Endothelial cell of umbilical vein (primary cell): Measurements from ENCODE around the gene CAMTA2. TPM values are rescaled to one million over a fixed set of nuclear protein-coding genes. Genes with fewer than 3 reads are reported as not detected.

Source experiments
- BruUV-seq: library from RNA; stranded (reverse); fragments of 400-500 nt; replicated peaks from 2 replicates; lab custom pipeline; 2021; lab: Mats Ljungman, UMichigan
- CTCF ChIA-PET: fragments of 300-600, 350-600 bp; sonication (Branson Sonifier 250); formaldehyde crosslinking; loops from one replicate; lab custom pipeline; 2021; ENCODE audit warnings: antibody characterized with exemption, inconsistent platforms; lab: Charles Lee
- POLR2A ChIA-PET: fragments of 300-600, 350-600 bp; sonication (Branson Sonifier 250); formaldehyde crosslinking; loops from one replicate; lab custom pipeline; 2021; ENCODE audit warnings: antibody characterized with exemption, inconsistent platforms; lab: Charles Lee
- DNase-seq: peaks from one replicate; pipeline ENCODE4 v3.0.0-alpha.2; 2011; ENCODE audit warnings: low read depth, low spot score
- FAIRE-seq: peaks from 2 replicates; lab custom pipeline; 2011; peaks lifted over from hg19 to GRCh38; lab: Jason Lieb, UNC
- H2AFZ ChIP-seq: 2 replicates; pipeline ENCODE4 v1.6.0; 2012; ENCODE audit warnings: low read depth, low read length, control low read depth, inconsistent platforms
- H3K27ac ChIP-seq: 2 replicates; pipeline ENCODE4 v1.5.1; 2011; ENCODE audit warnings: low read depth, mild to moderate bottlenecking, control low read depth, low read length, moderate library complexity; ENCODE audit not compliant: insufficient read depth
- H3K27me3 ChIP-seq, 2 experiments: 2 replicates each; pipeline versions ENCODE4 v1.6.0 to v1.6.1; 2011; ENCODE audit warnings: low read length in 2 of 2, mixed read lengths in 1 of 2; ENCODE audit not compliant: control insufficient read depth in 2 of 2, insufficient read depth in 2 of 2
- H3K36me3 ChIP-seq, 2 experiments: 2 replicates in 1 of 2; 3 replicates in 1 of 2; pipeline ENCODE4 v1.5.1; 2011; ENCODE audit warnings: low read length in 2 of 2, mild to moderate bottlenecking in 1 of 2, moderate library complexity in 1 of 2; ENCODE audit not compliant: control insufficient read depth in 2 of 2, insufficient read depth in 2 of 2; ENCODE audit errors: extremely low read depth in 1 of 2
- H3K4me1 ChIP-seq: 3 replicates; pipeline ENCODE4 v1.5.1; 2011; ENCODE audit warnings: mild to moderate bottlenecking, low read length; ENCODE audit not compliant: control insufficient read depth, insufficient read depth; ENCODE audit errors: extremely low read depth
- H3K4me2 ChIP-seq: 2 replicates; pipeline ENCODE4 v1.6.1; 2011; ENCODE audit warnings: low read length, control low read depth, mixed read lengths; ENCODE audit not compliant: insufficient read depth
- H3K4me3 ChIP-seq, 3 experiments: fragments of 200-600 bp in 1 of 3; sonication (generic), shearing (Covaris generic) in 1 of 3; replicated peaks in 1 of 3; 2 replicates each; pipeline ENCODE4 v1.5.1; 2011 to 2016; ENCODE audit warnings: control low read depth in 3 of 3, low read length in 3 of 3, mild to moderate bottlenecking in 2 of 3, inconsistent platforms in 1 of 3, low read depth in 1 of 3, moderate library complexity in 1 of 3; ENCODE audit not compliant: insufficient read depth in 1 of 3
- H3K79me2 ChIP-seq: 2 replicates; pipeline ENCODE4 v1.6.0; 2012; ENCODE audit warnings: low read length, inconsistent platforms; ENCODE audit not compliant: control insufficient read depth, insufficient read depth
- H3K9ac ChIP-seq: replicated peaks from 2 replicates; pipeline ENCODE3; 2011; ENCODE audit warnings: low read length, control low read depth; ENCODE audit not compliant: insufficient read depth; ENCODE audit errors: extremely low read depth
- H3K9me1 ChIP-seq: replicated peaks from 3 replicates; pipeline ENCODE4 v1.6.0; 2011; ENCODE audit warnings: mild to moderate bottlenecking, low read length; ENCODE audit not compliant: control insufficient read depth, insufficient read depth; ENCODE audit errors: extremely low read depth
- H3K9me3 ChIP-seq: replicated peaks from 2 replicates; pipeline ENCODE4 v1.5.1; 2012; ENCODE audit warnings: low read length, inconsistent platforms; ENCODE audit not compliant: control insufficient read depth, insufficient read depth
- H4K20me1 ChIP-seq: replicated peaks from 2 replicates; pipeline ENCODE3; 2011; ENCODE audit warnings: mild to moderate bottlenecking, low read length; ENCODE audit not compliant: control insufficient read depth, insufficient read depth; ENCODE audit errors: extremely low read depth
- CTCF ChIP-seq, 2 donors: IDR thresholded peaks; 1 replicate in 1 of 2; 2 replicates in 1 of 2; pipeline ENCODE4 v1.5.1; 2011; ENCODE audit warnings: low read length in 2 of 2, mild to moderate bottlenecking in 2 of 2, moderate library complexity in 2 of 2, control low read depth in 1 of 2, inconsistent platforms in 1 of 2, low read depth in 1 of 2; ENCODE audit not compliant: insufficient read depth in 1 of 2; ENCODE audit errors: extremely low read depth in 1 of 2
- EZH2 ChIP-seq: IDR thresholded peaks from 2 replicates; pipeline ENCODE4 v1.6.1; 2012; ENCODE audit warnings: borderline replicate concordance, low read depth, mild to moderate bottlenecking, moderate library complexity, low read length, inconsistent platforms; ENCODE audit not compliant: severe bottlenecking
- FOS ChIP-seq: IDR thresholded peaks from 2 replicates; pipeline ENCODE4 v1.6.1; 2011; ENCODE audit warnings: mild to moderate bottlenecking, low read length, moderate library complexity, borderline replicate concordance; ENCODE audit not compliant: insufficient read depth
- GATA2 ChIP-seq: IDR thresholded peaks from 2 replicates; pipeline ENCODE4 v1.7.0; 2011; ENCODE audit warnings: low read depth, mild to moderate bottlenecking, moderate library complexity, mixed read lengths, low read length; ENCODE audit not compliant: insufficient read length, insufficient read depth
- JUN ChIP-seq: IDR thresholded peaks from 2 replicates; pipeline ENCODE4 v1.6.1; 2011; ENCODE audit warnings: borderline replicate concordance, low read depth; ENCODE audit not compliant: insufficient read length, insufficient read depth
- MAX ChIP-seq: IDR thresholded peaks from 2 replicates; pipeline ENCODE4 v1.6.1; 2011; ENCODE audit not compliant: insufficient read depth, insufficient read length
- MYC ChIP-seq: IDR thresholded peaks from one replicate; pipeline ENCODE4 v1.6.1; 2011; ENCODE audit warnings: mild to moderate bottlenecking, low read depth, low read length
- POLR2A ChIP-seq: IDR thresholded peaks from 2 replicates; pipeline ENCODE4 v1.6.1; 2012; ENCODE audit warnings: low read depth, mild to moderate bottlenecking, control low read depth, low read length
- POLR2AphosphoS5 ChIP-seq: IDR thresholded peaks from 2 replicates; pipeline ENCODE4 v1.6.1; 2012; ENCODE audit warnings: low read depth, mild to moderate bottlenecking, control low read depth, low read length, moderate library complexity; ENCODE audit not compliant: insufficient read depth
- dilution Hi-C: fragments of 300-500 bp; cut with MboI; formaldehyde crosslinking; loops from one replicate; pipeline ENCODE4 v1.15.0; 2019; ENCODE audit warnings: low sequenced_read_pairs; ENCODE audit not compliant: extremely low pct_ligation_motif_present
- intact Hi-C: fragments of 100-400 bp; cut with micrococcal nuclease; formaldehyde crosslinking; loops from one replicate; pipeline ENCODE4 v1.10.0; 2022
- microRNA-seq: library from miRNA; unstranded; fragments of <30 nt; microRNA quantifications from one replicate; pipeline ENCODE4 v1.2.0, GENCODE V29; 2021; ENCODE audit warnings: borderline number of aligned reads, borderline replicate concordance
- polyA plus RNA-seq, 4 experiments: library from polyadenylated mRNA; depleted of rRNA in 3 of 4; stranded (reverse) in 3 of 4; unstranded in 1 of 4; fragments of >200 nt; gene quantifications; 2 replicates each; pipeline versions ENCODE4 v1.2.1 to v1.2.3, GENCODE V29; 2011 to 2012; ENCODE audit warnings: missing spikeins in 1 of 4
- small RNA-seq: library from RNA; depleted of rRNA; stranded (forward); fragments of <200 nt; gene quantifications from one replicate; pipeline ENCODE3, GENCODE V24; 2012; ENCODE audit warnings: low replicate concordance, low read depth; ENCODE audit not compliant: insufficient read depth, insufficient read length
- total RNA-seq: library from RNA; stranded (reverse); gene quantifications from 2 replicates; pipeline ENCODE4 v1.2.3, GENCODE V29; 2021

Gene CAMTA2
- total and polyA plus RNA-seq, 2 donors (not counting 3 experiments of a cell fraction or from before 2014, with no cell fraction given) = 33.8 to 51.0 TPM

GRCh38 chr17:4919511-4920047, 67.9 kb downstream of the CAMTA2 start:
- H3K4me2 ChIP-seq = no peak overlapping the region
- no peaks in the 10 kb centered on the region for H3K9me1 ChIP-seq
- FAIRE-seq (no peak), DNase-seq (no peak)
- intact Hi-C loops = no loop called here
- H4K20me1 ChIP-seq = no peaks in the 10 kb centered on the region
- no peak overlapping the region for H3K9ac ChIP-seq
- H3K36me3 ChIP-seq = no peaks in the 10 kb centered on the region
- BruUV-seq = no TSS peak
- H3K4me3 ChIP-seq = no peak overlapping the region
- H3K4me1 ChIP-seq = no peaks in the 10 kb centered on the region
- H3K27ac ChIP-seq = no peak overlapping the region
- ChIA-PET POLR2A (no interaction called here), CTCF (interaction anchor here (0.8 to 4.3 kb wide), 3 partner anchors 9 to 126 kb away, joined by 3 to 24 read pairs (median 6); no protein-coding TSS in a partner anchor)
- H2AFZ ChIP-seq = no peak overlapping the region
- no peaks in the 10 kb centered on the region for H3K27me3 ChIP-seq
- dilution Hi-C loops = no loop called here
- TF ChIP-seq MYC (no peak), POLR2AphosphoS5 (no peak), CTCF (IDR thresholded peaks at IDR 0.05; ENCODE audit: extremely low read depth in 1 of 2, insufficient read depth in 1 of 2, low read depth in 1 of 2, low read length in 2 of 2) (no peak), FOS (no peak), JUN (no peak), POLR2A (no peak), GATA2 (no peak), MAX (no peak), EZH2 (no peak)
- no peaks in the 10 kb centered on the region for H3K9me3 ChIP-seq
- H3K79me2 ChIP-seq = no peaks in the 10 kb centered on the region

Small RNA genes within 50 kb of the gene (microRNA-seq; reads per million reads assigned to microRNA genes)
- gene MIR6864 = not detected
- not detected for gene MIR6865

Small RNA genes within 50 kb of the gene (small RNA-seq; reads per million reads assigned to genes)
- gene MIR6864 = not detected
- not detected for gene MIR6865

Other genes starting within 250 kb of the CAMTA2 start
- gene ZMYND15, start 247.8 kb downstream of the CAMTA2 start, total RNA-seq = 0.44 TPM in 1 of 2 replicates, not detected in the other
- 0.12 and 0.18 TPM in 2 replicates for gene ZMYND15, start 247.8 kb downstream of the CAMTA2 start, polyA plus RNA-seq
- 4.8 and 5.4 TPM in 2 replicates for gene CXCL16, start 247.7 kb downstream of the CAMTA2 start, total RNA-seq
- 6.1 and 7.3 TPM in 2 replicates for gene CXCL16, start 247.7 kb downstream of the CAMTA2 start, polyA plus RNA-seq
- not detected in 2 replicates for gene TM4SF5, start 215.8 kb downstream of the CAMTA2 start, total RNA-seq
- gene TM4SF5, start 215.8 kb downstream of the CAMTA2 start, polyA plus RNA-seq = not detected in 2 replicates
- gene VMO1, start 201.3 kb downstream of the CAMTA2 start, total RNA-seq = not detected in 2 replicates
- gene VMO1, start 201.3 kb downstream of the CAMTA2 start, polyA plus RNA-seq = 0.23 and 0.27 TPM in 2 replicates
- not detected in 2 replicates for gene GLTPD2, start 198.7 kb downstream of the CAMTA2 start, total RNA-seq
- not detected in 2 replicates for gene GLTPD2, start 198.7 kb downstream of the CAMTA2 start, polyA plus RNA-seq
- gene PSMB6, start 191.5 kb downstream of the CAMTA2 start, total RNA-seq = 203 and 214 TPM in 2 replicates
- gene PSMB6, start 191.5 kb downstream of the CAMTA2 start, polyA plus RNA-seq = 598 and 599 TPM in 2 replicates
- gene PLD2, start 180.5 kb downstream of the CAMTA2 start, total RNA-seq = 52.3 and 58.7 TPM in 2 replicates
- 53.6 and 54.7 TPM in 2 replicates for gene PLD2, start 180.5 kb downstream of the CAMTA2 start, polyA plus RNA-seq
- gene MINK1, start 154.3 kb downstream of the CAMTA2 start, total RNA-seq = 87.5 and 89.4 TPM in 2 replicates
- 46.8 and 53.6 TPM in 2 replicates for gene MINK1, start 154.3 kb downstream of the CAMTA2 start, polyA plus RNA-seq
- gene C17orf107, start 88.1 kb downstream of the CAMTA2 start, total RNA-seq = 1.0 and 1.5 TPM in 2 replicates
- 0.68 and 0.86 TPM in 2 replicates for gene C17orf107, start 88.1 kb downstream of the CAMTA2 start, polyA plus RNA-seq
- gene CHRNE, start 84.6 kb downstream of the CAMTA2 start, total RNA-seq = 0.76 and 0.84 TPM in 2 replicates
- 1.1 and 1.3 TPM in 2 replicates for gene CHRNE, start 84.6 kb downstream of the CAMTA2 start, polyA plus RNA-seq
- not detected in 2 replicates for gene GP1BA, start 55.4 kb downstream of the CAMTA2 start, total RNA-seq
- not detected in 2 replicates for gene GP1BA, start 55.4 kb downstream of the CAMTA2 start, polyA plus RNA-seq
- 50.2 and 58.2 TPM in 2 replicates for gene SLC25A11, start 47.6 kb downstream of the CAMTA2 start, total RNA-seq
- gene SLC25A11, start 47.6 kb downstream of the CAMTA2 start, polyA plus RNA-seq = 95.2 and 110 TPM in 2 replicates
- gene RNF167, start 47.4 kb downstream of the CAMTA2 start, total RNA-seq = 60.2 and 61.0 TPM in 2 replicates
- gene RNF167, start 47.4 kb downstream of the CAMTA2 start, polyA plus RNA-seq = 87.6 and 121 TPM in 2 replicates
- 1,167 and 1,191 TPM in 2 replicates for gene PFN1, start 39.1 kb downstream of the CAMTA2 start, total RNA-seq
- gene PFN1, start 39.1 kb downstream of the CAMTA2 start, polyA plus RNA-seq = 1,577 and 1,770 TPM in 2 replicates
- gene ENO3, start 36.6 kb downstream of the CAMTA2 start, total RNA-seq = 5.1 and 5.5 TPM in 2 replicates
- 5.9 and 6.5 TPM in 2 replicates for gene ENO3, start 36.6 kb downstream of the CAMTA2 start, polyA plus RNA-seq
- 65.1 and 75.2 TPM in 2 replicates for gene SPAG7, start 19.9 kb downstream of the CAMTA2 start, total RNA-seq
- gene SPAG7, start 19.9 kb downstream of the CAMTA2 start, polyA plus RNA-seq = 58.4 and 68.6 TPM in 2 replicates
- 0.71 and 1.0 TPM in 2 replicates for gene INCA1, start 9.8 kb upstream of the CAMTA2 start, total RNA-seq
- 0.99 and 1.0 TPM in 2 replicates for gene INCA1, start 9.8 kb upstream of the CAMTA2 start, polyA plus RNA-seq
- gene KIF1C, start 10.3 kb upstream of the CAMTA2 start, total RNA-seq = 171 and 174 TPM in 2 replicates
- gene KIF1C, start 10.3 kb upstream of the CAMTA2 start, polyA plus RNA-seq = 33.6 and 33.9 TPM in 2 replicates
- not detected in 2 replicates for gene SLC52A1, start 47.8 kb upstream of the CAMTA2 start, total RNA-seq
- 0.04 and 0.08 TPM in 2 replicates for gene SLC52A1, start 47.8 kb upstream of the CAMTA2 start, polyA plus RNA-seq
- 1.4 and 1.7 TPM in 2 replicates for gene ZFP3, start 90.8 kb upstream of the CAMTA2 start, total RNA-seq
- gene ZFP3, start 90.8 kb upstream of the CAMTA2 start, polyA plus RNA-seq = 1.7 and 1.8 TPM in 2 replicates
- 9.9 and 10.1 TPM in 2 replicates for gene ZNF232, start 124.2 kb upstream of the CAMTA2 start, total RNA-seq
- gene ZNF232, start 124.2 kb upstream of the CAMTA2 start, polyA plus RNA-seq = 2.6 and 3.1 TPM in 2 replicates
- 0.07 and 0.15 TPM in 2 replicates for gene USP6, start 128.4 kb upstream of the CAMTA2 start, total RNA-seq
- under 0.01 and 0.02 TPM in 2 replicates for gene USP6, start 128.4 kb upstream of the CAMTA2 start, polyA plus RNA-seq
- 5.0 and 5.8 TPM in 2 replicates for gene ZNF594, start 204.2 kb upstream of the CAMTA2 start, total RNA-seq
- gene ZNF594, start 204.2 kb upstream of the CAMTA2 start, polyA plus RNA-seq = 1.0 and 1.2 TPM in 2 replicates
- gene SCIMP, start 247.2 kb upstream of the CAMTA2 start, total RNA-seq = not detected in 2 replicates
- gene SCIMP, start 247.2 kb upstream of the CAMTA2 start, polyA plus RNA-seq = not detected in 2 replicates